DMS 273 (cell line): ENCODE measurements around the gene CMSS1.

Source experiments
- DNase-seq: peaks from one replicate; lab custom pipeline; 2025; ENCODE audit not compliant: unreplicated experiment; lab: John Stamatoyannopoulos, UW

Gene CMSS1

GRCh38 chr3:100102757-100103156, 285.1 kb downstream of the CMSS1 start:
- peak; percentile 58 for DNase-seq

GRCh38 chr3:100103558-100104441, 286.1 kb downstream of the CMSS1 start:
- peak; percentile 62 for DNase-seq

- DNase-seq, result no peak
These were observed 286.8 kb downstream of the CMSS1 start for GRCh38 chr3:100104442-100104798.

- peak; percentile 18 for DNase-seq
These were observed 287.3 kb downstream of the CMSS1 start for GRCh38 chr3:100104817-100105413.

- DNase-seq, result peak; percentile 17
These were observed 287.8 kb downstream of the CMSS1 start for GRCh38 chr3:100105501-100105900.

DNA sequence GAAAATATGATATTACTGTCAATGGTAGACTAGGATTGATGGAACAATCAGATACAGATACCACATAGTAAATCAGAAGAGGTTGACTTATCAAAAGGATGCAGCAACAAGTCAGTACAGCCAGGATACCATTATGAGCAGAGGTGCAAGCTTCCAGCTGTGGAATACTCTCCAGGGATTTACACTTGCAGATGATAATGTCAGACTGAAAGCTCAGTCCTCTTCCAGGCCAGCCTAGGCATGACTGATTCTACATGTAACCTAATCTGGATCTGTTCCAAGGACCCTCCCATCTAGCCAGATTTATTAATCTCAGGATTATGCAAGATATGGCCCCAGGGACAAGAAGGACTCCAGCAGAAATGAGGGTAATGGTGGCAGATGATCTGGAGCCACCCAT, 288.4 kb downstream of the CMSS1 start:
- DNase-seq, result peak; percentile 55

- peak; percentile 43 for DNase-seq
These were observed 289.0 kb downstream of the CMSS1 start for GRCh38 chr3:100106531-100107141.

- no peak for DNase-seq
These were observed 289.7 kb downstream of the CMSS1 start for GRCh38 chr3:100107221-100107814.

- no peak for DNase-seq
These were observed 290.9 kb downstream of the CMSS1 start for GRCh38 chr3:100108464-100109079.

GRCh38 chr3:100110162-100110561, 292.5 kb downstream of the CMSS1 start:
- no peak for DNase-seq

- no peak for DNase-seq
These were observed 294.1 kb downstream of the CMSS1 start for GRCh38 chr3:100111728-100112127.

- DNase-seq, result no peak
These were observed 296.2 kb downstream of the CMSS1 start for GRCh38 chr3:100113723-100114412.

- DNase-seq, result peak; percentile 81
These were observed 296.9 kb downstream of the CMSS1 start, which contains the start of gene FILIP1L for GRCh38 chr3:100114413-100115030. Gene FILIP1L (minus strand): TSS chr3:100114501.

GRCh38 chr3:100117093-100117492, 299.4 kb downstream of the CMSS1 start:
- DNase-seq, result no peak

DNA sequence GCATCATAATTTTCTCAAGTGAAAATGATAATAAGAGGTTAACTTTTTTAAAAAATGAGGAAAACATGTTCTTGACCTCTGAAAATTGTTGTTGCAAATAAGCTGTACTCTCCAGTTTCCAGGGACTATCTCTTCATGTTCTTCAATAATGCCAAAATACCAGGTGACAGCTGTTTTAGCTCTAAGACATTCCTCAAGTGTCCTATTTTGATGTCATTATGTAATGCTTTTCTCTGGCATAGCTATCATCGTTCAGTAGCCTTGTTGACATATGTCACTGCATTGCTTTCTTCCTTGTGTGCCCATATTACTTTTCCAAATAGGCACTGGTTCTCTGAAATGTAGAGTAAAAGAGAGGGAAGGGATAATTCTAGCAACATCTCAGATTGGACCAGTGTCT, 302.4 kb downstream of the CMSS1 start:
- DNase-seq, result no peak

- DNase-seq, result no peak
These were observed 303.0 kb downstream of the CMSS1 start for GRCh38 chr3:100120693-100121092.

GRCh38 chr3:100122321-100122720, 304.7 kb downstream of the CMSS1 start:
- no peak for DNase-seq

DNA sequence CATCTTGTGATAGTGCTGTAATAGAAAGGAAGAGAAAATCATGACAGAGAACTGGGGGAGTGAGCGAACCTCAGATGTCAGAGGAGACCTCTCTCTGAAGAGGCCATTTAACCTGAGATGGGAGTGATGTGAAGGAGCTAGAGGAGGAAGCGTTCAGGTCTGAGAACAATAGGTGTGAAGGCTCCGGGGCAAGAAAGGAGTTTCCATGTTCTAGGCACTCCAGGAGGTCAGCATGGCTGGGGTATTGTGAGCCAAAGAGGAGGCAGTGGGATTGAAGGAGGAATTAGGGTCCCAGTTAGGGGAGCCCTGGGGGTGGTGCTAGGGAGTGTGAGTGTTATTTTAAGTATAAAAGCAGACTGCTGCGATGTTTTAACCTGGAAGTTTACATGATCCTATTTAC, 305.4 kb downstream of the CMSS1 start:
- no peak for DNase-seq

GRCh38 chr3:100124201-100124761, 306.6 kb downstream of the CMSS1 start:
- no peak for DNase-seq
